Nucleus accumbens (tissue), 56 donors: ENCODE results near the gene ANKRD44.
A peak's percentile ranks its signal among the peaks of the same experiment; 100 is the strongest.
"Not testable (repeated sequence)": the region's sequence is repeated elsewhere in the genome, so short reads cannot be mapped to it uniquely, and the experiment has no call there.

Experiments used
- DNase-seq, 56 donors: peaks; one replicate each; lab custom pipeline; 2025; lab: John Stamatoyannopoulos, UW

Gene ANKRD44

GRCh38 chr2:197011801-197012641 is 298.6 kb downstream of the ANKRD44 start:
- DNase-seq = peak in 32 of 56 donors; percentile 4 to 64 (median 25)

- no peak for DNase-seq
Measured at GRCh38 chr2:197011021-197011417, 299.6 kb downstream of the ANKRD44 start.

- DNase-seq = peak in 1 of 56 donors; percentile 4
Measured at GRCh38 chr2:197010200-197011020, 300.2 kb downstream of the ANKRD44 start.

DNA sequence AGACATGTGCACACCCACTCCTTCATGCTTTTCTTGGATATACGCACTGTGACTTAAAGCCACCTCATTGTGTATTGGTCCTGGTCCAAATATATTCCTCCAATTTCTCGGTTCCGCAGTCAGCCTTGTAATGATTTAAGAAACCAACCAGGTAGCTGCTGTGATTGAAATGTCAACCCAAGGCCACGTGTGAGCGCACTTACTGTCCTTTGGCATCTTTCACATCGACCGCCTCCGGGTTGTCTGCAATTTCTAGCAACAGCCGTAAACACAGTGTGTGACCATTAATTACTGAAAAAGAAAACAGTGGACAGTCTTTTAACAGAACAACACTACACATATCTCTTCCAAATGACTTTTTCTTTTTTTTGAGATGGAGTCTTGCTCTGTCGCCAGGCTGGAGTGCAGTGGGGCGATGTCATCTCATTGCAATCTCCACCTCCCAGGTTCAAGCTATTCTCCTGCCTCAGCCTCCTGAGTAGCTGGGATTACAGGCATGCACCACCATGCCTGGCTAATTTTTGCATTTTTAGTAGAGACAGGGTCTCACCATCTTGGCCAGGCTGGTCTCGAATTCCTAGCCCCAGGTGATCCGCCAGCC is 301.7 kb downstream of the ANKRD44 start:
- DNase-seq = not testable (repeated sequence)

GRCh38 chr2:197007716-197008628 is 302.6 kb downstream of the ANKRD44 start:
- no peak for DNase-seq

DNA sequence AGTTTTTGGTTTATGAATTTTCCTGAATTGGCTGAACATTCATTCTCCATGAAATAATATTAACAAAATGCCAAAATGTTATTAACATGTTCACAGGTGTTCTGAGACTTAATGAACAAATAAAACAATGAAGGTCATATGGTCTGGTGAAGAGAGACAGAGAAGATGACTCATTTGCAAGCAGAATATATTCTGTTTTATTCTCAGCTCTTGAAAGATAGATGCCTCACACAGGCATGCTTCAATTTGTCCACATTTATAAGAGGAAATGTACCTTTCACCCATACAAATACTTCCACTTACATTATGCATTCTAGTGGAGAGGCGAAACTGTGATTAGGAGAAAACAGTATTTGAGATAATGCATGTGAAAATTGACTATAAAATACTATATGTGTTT is 308.7 kb downstream of the ANKRD44 start:
- no peak for DNase-seq

DNA sequence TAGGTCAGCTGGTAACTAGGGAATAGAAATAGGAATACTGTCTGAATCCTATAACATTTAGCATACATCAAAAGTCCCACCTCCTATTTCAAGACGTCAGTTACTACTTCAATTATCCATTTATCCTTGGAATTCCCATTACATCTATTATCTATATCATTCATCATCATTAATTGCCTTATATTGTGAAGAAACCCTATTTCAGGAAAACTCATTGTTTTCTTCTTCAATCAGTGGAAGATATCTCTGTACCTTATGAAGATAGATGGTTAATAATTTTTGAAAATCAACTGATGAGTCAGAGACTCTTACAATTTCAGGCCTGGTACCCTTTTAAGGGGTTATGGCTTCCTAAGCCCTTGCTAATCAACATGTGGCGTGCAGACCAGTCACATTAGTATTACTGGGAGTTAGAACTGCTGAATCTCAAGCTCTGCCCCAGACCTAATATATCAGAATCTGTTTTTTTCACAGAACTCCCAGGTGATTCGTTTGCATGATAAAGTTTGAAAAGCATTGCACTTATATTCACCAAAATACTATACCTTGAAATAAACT is 314.7 kb downstream of the ANKRD44 start:
- DNase-seq = no peak

DNA sequence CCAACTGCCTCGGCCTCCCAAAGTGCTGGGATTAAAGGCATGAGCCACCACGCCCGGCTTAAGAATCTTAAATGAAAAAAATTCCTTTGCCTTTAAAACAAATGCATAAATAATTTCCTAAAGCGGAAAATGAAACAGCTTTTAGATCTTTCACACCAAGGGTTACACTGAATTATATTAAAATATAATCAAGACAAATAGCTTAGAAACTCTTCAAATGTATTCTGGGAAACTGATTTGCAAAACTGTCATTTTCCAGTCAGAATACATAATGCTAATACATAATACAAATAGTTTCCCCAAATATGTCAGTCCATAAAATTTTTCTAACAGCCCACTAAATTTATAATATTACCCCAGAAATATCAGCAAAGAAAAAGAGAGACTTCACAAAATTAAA is 315.8 kb downstream of the ANKRD44 start:
- DNase-seq = no peak

- DNase-seq = no peak
Measured at GRCh38 chr2:196993617-196994016, 317.0 kb downstream of the ANKRD44 start.

GRCh38 chr2:196992466-196992865 is 318.1 kb downstream of the ANKRD44 start:
- no peak for DNase-seq

GRCh38 chr2:196990788-196991461 is 319.7 kb downstream of the ANKRD44 start:
- DNase-seq = peak in 1 of 56 donors; percentile 40

DNA sequence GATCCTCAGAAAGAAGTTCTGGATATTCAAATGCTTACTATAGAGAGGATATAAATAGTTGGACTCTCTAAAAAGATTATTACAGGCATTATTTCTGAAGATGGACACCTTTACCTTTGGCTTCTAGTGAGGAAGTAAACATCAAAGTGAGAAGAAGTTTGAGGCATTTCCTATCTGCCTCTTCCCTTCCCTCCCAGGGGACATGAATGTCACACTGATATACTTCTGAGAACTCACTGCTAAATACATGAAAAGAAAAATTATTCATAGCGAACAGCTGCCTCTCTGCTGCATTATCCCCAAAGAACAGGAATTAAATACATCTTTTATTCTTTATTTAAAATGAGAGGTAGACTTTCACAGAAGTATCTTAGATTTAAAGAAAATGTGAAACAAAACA is 320.5 kb downstream of the ANKRD44 start:
- DNase-seq = no peak

- DNase-seq = no peak
Measured at GRCh38 chr2:196989496-196989895, 321.1 kb downstream of the ANKRD44 start.

- no peak for DNase-seq
Measured at GRCh38 chr2:196988639-196989038, 321.9 kb downstream of the ANKRD44 start.

DNA sequence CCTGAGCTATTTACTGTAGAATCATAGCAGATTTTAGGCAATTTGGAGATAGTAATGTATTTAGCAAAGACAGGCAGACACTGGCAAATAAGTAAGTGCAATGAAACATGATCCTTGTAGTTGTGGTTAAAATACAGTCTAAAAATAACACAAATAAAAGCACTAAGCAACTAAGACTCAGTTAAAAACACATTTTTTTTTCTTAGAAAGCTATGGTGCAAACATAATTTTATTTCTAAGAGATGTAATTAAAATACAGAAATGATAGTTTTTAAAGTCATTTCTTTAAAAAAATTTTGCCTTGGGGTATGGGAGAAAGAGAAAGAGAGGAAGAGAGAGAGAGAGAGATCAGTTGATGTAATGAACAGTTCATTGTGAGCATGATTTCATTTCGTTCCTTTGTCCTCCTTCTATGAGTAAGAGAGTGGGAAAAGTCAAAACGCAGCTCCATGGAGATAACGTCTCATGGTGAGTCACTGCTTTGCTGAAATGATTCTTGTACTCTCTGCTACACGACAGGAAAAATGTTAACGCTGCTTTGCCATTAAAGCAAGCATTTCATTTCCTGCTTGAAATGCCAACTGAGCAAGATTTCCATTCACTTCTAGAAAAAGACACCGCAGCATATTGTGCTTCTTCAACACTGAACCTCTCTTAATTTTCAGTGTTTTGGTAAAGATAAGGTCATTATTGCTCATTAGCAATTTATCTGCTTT is 322.8 kb downstream of the ANKRD44 start:
- DNase-seq = peak in 14 of 56 donors; percentile 5 to 77 (median 33)

DNA sequence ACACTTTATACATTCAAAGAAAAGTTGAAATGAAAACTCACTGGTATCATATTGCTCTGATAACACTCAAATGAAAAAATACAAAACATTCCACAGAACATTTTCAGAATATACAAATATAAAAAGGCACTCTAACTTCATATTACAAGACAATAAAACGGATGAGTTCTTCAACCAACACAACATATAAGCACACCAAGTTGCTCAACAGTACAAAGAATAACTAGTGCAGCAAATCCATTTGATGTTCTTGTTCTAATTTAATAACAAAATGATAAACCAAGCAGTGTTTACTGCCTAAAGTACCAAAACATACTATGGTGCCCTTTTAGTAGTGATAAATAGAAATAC is 323.3 kb downstream of the ANKRD44 start:
- no peak for DNase-seq

DNA sequence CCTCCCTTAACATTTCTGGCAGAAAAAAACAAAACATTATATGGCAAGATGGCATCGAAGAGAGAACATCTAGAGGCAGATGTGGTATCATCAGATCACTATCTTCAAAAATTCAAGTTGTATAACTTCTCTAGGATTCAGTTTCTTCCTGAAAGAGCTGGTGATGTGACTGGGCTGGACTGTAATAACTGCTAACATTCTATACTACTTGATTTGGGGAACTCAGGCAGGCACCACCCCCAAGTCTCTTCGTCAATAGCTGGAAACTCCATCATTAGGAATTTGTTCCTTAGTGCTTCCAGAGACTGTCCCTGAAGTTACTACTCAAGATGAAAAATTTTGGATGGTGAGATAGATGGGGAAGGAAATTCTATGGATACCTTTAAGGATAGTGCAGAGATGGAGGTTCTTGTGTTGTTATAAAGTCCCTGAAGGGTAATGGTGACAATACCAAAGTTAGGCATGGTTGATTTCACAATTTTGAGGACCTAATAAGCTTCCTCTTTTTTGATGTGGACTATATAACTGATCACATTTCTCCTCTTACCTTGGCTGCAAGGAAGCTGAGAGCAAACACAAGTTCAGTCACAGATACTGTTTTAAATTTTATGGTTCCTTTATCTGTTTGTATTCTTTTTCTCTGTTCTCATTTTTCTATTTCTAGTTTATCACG is 324.9 kb downstream of the ANKRD44 start:
- no peak for DNase-seq

DNA sequence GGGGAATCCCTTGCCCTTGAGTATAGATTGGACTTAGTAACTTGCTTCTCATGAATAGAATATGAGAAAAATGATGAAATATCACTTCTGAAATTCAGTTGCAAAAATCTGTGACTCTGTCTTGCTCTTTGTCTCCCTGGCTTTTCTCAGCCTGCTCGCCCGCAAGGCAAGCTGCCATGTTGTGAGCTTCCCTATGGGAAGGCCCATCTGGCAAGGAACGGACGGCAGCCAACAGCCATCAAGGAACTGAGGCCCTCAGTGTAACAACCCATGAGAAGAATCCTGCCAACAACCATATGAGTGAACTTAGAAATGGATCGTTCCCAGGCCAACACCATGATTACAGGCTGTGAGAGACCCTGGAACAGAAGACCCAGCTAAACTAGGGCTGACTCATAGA is 325.7 kb downstream of the ANKRD44 start:
- DNase-seq = no peak
